DMS53 (cell line): ENCODE results near the gene LHPP.

Experiments used
- DNase-seq: peaks from one replicate; lab custom pipeline; 2025; lab: John Stamatoyannopoulos, UW

The LHPP gene

DNA sequence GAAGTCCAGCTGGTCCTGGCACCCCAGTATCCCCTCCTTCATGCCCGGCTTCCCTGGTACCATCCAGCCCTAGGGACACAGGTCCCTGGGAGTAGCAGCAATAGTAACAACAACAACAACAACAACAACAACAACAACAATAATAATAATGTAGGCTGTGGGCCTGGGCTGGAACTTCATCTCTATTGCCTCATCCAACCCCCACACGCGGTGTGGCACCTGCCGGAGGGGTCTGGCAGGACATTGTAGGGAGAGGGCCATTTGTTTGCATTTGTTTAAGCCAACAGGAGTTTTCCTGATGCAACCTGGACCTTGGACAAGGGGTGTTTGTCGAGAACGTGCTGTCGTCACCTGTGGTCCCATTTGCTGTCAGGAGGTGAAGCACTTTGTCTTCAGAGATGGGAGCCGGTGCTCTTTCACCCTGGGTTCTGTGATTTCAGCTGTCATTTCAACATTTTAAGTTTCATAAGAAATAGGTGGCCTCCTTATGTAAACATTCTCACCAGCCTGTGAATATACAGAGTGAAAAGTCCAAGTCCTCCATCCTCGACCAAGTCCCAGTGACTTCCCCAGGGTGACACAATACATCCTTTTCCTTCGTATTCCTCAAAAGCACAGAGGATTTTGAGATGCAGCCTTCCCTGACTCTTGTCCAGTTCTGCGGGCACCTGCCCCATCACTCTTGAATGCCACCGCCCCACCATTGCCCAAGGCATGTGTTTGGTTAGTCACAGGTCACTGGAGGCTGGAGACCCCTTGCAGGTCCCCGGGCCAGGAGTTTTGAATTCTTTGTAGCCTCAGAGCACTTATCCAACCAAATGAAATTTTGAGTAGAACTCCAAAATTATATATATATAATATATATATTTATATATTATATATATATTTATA is 9.2 kb downstream of the LHPP start:
- DNase-seq = peak; percentile 93

DNA sequence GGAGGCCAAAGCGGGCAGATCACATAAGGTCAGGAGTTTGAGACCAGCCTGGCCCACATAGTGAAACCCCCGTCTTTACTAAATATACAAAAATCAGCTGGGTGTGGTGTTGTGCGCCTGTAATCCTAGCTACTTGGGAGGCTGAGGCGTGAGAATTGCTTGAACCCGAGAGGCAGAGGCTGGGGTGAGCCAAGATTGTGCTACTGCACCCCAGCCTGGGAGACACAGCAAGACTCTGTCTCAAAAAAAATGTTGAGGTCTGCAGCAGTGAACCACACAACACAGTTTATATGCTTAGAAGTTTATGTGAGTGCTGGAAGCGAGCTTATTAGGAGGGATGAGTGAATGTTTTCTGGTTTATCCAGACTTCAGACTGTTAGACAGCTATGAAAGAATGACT is 10.4 kb downstream of the LHPP start:
- DNase-seq = no peak

DNA sequence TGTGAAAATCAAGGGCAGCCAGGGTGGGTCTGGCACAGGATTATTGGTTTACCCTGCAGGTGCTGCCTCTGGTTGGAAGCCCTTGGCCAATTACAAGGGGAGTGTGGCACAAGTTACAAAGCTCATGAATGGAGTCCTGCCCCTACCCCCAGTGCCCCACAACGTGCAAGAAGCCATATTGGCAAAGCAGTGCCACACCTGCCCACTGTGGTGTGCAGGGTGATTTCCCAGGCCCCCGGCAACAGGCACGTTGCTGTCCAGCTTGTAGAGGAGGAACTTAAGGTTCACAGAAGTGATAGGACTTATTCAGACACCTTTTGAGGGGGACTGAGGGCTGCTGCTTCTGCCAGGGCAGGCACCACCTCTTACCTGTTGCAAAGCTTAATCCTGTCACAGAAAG is 11.4 kb downstream of the LHPP start:
- DNase-seq = peak; percentile 16

DNA sequence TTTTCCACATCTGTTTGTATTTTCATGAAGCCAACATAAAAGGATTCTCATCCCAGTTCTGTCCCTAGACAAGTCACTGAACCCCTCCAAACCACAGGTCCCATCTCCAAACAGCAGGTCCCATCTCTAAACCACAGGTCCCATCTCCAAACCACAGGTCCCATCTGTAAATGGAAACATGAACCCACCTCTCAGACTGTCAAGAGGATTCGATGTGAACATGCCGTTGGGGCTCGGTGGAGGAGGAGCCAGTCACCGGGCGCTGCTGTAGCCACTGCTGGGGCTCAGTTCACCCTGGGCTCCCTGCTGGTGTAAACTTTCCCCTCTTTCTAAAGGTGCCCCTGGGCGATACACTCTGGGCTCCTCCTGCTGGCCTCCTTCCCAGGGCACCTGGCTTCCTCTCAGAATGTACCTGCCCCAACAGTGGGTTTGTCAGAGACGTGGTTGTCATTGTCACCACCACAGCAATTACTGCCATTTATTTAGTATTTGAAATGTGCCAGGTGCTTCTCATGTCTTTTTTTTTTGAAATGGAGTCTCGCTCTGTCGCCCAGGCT is 13.0 kb downstream of the LHPP start:
- peak; percentile 45 for DNase-seq

DNA sequence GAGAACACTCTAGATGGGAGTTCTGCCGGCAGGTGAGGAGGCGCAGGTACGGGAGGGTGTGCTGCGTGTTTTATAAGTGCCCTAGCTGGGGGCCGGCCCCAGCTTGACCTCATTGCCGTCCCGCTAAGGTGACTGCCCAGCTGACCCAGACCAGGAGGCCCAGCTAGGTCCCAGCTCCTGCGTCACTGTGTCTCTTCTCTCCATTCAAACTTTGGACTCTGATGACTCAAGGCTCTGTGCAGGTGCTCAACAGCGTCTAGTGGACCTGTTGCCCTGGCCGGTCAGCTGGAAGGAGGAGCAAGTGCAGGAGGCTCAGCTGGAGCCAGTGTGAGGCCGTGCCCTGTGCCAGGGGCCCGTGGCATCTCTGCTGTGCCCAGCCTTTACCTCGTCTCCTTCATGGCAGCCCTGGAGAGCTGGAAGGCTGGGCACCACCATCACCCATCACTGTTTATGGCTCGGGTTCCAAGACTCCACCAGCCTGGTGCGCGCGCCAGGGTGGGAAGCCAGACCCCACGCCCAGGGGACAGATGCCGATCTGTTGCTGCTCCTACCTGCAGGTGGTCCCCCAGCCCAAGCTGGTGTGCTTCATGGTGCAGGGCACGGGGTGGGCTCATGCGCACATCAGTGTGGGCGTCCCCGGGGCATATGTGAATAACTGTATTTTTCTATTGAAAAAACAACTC is 14.6 kb downstream of the LHPP start:
- DNase-seq = peak; percentile 96

DNA sequence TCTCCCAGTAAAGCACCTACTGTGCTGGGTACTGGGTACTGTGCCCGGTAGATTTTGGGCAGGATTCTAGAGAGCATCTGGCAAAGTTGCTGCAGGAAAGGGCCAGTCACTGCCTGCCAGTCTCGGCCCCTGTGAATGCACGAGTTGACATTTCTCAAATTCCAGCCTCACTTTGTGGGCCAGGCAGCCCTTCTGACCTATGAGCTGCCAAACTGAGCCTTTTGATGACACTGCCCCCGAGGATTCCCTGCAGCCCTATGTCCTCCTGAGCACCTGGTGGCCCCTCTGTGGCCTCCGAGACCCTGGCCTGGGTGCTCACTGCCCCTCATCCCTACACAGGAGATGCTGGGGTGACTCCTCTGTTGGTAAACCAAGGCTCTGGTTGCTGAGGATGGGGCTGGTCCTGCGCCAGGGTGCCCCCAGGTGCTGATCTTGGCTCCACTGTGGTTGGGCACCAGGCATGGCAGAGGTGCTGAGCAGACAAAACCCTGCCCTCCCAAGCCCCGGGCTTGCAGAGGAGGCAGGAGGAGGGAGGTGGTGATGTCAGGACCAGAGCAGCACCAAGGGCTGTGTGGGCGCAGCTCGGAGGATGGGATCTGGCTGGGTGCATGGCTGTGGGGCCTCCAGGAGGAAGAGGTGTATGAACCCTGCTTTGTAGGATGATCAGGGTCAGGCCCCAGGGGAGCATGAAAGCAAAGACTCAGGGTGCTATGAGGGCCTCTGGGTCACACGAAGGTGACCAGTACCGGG is 16.2 kb downstream of the LHPP start:
- DNase-seq = no peak

DNA sequence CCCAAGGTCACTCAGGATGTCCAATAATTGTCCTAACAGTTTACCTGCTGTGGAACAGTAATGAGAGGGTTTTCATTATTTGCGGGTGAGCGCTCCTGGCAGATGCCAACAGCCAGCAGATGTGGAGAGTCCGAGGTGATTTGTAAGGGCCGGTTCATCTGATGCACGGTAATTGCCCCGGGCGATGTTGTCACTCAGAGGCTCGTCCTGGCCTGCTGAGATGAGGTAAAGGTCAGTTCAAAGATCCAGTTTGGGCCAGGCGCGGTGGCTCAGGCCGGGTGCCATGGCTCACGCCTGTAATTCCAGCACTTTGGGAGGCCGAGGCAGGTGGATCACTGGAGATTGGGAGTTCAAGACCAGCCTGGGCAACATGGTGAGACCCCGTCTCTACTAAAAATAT is 16.9 kb downstream of the LHPP start:
- no peak for DNase-seq

DNA sequence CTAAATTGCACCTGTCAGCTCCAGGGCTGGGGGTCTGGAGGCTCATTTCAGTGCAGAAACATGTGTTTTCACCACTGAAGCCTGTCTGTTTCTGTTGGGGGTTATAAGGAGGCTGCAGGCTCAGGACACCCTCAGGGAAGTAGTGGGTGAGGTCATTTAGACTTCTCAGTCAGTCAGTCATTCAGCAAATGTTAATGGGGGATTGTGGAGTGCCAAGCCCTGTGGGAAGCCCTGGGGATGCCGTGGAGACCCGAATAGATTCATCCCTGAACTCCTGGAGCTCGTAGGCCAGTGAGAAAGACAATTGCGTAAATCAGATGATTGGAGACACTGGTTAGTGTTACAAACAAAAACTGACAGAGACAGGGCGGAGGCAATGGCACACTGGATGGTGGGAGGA is 19.2 kb downstream of the LHPP start:
- no peak for DNase-seq

DNA sequence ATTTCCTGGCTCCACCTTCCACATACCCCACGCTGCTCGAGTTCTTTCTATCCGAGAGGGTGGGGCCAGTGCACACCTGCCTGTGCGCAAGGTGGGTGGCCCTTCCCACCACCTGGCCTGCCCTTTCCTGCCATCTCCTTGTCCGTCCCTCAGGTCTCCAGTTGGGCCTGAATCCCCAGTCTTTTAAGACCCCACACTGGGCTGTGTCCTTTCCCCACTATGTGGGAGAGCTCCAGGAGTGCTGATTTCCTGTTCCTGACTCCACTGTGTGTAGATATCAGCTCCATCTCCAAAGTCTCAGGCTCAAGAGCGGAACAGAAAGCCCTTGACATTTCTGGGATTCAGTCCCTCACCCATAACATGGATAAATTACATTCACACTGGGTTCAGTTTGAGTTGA is 20.1 kb downstream of the LHPP start:
- no peak for DNase-seq

DNA sequence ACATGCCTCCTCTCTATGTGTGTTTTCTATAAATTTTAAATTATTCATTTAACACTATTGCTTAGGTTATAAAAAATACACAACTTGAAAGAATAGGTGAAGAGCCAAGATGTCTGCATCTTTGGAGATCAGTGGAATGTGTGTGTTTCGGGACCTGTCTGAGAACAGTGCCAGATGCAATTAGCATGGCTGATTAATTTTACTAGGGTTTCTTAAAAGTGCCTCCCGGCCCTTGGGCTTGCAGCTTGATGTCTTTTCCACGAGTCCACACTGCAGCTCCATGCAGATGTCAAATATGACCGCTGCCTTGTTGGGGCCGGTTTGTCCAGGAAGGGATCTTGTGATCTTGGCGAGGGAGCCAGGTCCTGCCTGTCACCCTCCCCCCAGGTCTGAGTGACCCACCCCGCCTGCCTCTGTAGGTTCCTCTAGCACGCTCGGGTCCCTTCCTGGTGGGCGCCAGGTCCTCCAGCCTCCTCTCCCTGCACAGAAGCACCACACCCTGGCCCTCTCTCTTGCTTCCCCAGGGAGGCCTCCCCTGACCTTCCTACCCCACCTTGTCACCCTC is 20.7 kb downstream of the LHPP start:
- no peak for DNase-seq

DNA sequence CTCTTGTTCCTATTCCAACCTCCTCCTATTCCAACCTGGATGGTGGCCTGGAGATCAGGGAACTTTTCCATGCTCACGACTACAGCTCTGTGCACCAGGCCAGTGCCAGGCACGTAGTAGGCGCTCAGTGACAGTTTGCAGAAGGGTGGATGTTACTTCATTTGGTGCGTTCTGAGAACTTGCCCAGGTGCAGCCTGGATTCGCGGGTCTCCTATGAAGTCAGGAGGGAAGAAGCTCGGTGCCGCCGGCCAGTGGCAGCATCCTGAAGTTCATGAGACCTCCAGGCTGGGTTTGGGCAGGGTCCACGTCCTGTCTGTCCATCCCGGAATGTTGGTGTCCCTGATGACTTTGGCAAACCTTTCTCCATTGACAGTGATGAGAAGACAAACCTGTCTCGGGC is 21.3 kb downstream of the LHPP start:
- no peak for DNase-seq

DNA sequence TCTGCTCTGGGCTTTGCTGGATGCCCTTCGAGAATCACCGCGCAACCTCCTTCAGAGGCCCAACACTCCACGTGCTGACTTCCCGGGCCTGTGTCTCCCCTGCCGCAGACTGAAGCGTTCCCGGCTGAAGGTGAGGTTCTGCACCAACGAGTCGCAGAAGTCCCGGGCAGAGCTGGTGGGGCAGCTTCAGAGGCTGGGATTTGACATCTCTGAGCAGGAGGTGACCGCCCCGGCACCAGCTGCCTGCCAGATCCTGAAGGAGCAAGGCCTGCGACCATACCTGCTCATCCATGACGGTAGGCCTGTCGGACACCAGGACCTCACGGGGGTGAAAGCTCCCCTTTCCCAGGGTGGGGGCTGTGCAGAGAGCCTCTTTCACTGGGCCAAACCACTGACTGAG is 22.4 kb downstream of the LHPP start:
- DNase-seq = no peak

DNA sequence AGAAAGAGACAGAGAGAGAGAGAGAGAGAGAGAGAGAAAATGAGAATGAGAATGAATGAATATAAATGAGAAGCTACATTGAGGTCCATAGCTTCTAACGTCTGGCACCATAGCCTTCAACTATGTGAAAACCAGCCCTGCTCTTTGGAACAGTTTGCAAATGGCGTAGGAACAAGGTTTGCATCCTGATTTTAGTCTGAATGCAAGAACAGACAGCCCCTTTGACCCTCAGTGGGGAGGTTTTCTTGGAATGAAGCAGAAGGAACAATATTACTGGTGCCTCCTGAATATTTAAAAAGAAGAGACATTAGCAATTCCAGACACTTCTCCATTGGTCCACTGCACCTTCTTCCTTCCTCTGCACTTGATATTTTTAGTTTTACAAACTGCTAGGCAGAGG is 23.0 kb downstream of the LHPP start:
- no peak for DNase-seq

DNA sequence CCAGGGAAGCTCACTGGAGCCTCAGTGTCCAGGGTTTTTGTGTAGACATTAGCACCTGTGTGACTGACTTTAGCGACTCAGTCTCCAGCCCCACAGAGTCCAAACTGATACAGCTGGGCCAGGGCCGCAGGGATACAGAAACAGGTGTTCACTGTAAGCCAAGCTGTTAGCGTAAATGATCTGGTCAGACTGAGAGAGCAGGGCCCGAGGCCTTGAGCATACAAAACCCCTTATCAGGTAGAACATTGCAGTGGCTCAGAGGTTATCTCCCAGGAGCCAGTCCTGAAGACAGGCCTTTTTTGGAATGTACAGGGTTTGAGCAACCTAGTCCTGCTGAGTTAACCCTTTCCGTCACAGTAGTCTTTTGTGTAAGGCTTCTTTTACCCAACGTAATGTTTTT is 25.0 kb downstream of the LHPP start:
- DNase-seq = no peak

DNA sequence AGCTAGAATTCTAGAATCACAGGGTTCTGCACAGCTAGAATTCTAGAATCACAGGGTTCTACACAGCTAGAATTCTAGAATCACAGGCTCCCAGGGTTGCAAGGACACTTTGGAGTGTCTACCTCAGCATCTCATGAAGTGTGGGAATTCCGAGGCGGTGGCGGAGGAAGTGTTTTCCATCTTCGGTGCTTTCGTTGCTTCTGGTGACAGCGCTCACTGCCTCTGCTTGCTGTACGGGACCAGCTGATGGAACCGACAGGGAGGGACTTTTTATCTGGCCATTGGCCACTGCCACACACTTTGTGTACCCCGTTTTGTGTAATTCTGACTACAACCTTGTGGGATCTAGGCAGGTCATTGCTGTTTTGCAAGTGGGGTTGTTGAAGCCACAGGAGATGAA is 29.5 kb downstream of the LHPP start:
- DNase-seq = no peak

DNA sequence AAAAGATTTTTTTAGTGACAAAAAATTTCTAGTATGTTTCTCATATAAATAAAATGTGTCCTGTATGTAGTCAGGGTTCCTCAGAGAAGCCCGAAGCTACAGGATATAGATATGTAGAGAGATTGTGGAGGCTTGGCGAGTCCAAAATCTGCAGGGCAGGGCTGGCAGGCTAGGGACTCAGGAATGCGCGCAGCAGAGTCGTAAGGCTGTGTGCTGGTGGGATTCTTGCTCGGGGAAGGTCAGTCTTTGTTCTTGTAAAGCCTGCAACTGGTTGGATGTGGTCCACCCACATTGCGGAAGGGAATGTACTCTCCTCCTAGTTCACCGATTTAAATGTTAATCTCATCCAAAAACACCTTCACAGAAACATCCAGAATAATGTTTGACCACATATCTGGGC is 30.6 kb downstream of the LHPP start:
- no peak for DNase-seq

DNA sequence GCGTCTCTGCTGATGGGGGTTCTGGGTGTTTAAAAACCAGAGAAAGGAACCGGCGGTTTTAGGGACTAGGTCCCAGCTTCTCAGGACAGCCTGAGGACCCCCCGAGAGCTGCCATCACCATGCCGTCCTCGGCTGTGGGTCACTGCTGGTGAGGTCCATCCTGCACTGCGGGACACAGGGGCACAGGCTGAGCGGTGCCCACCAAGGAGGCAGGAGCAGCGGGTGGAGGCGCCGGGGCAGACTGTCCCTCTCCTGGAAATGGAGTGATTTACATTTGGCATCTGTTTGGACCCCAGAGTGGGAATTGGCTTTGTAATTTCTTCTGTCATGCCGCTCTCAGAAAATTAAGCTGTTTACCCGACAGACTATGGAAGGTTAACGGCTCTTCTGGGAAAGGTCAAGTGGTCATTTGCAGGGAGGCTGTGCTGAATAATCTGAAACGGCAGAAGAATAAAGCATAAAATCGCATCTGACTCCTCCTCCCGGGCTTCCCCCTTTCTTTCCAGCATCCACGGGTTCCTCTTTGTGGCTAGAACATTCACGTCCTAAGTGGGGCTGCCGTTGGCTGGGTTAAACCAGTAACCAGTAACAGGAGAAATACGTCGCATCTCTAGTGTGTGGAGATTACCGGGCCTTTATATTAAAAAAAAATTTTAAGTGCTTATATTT is 31.7 kb downstream of the LHPP start:
- DNase-seq = peak; percentile 22

DNA sequence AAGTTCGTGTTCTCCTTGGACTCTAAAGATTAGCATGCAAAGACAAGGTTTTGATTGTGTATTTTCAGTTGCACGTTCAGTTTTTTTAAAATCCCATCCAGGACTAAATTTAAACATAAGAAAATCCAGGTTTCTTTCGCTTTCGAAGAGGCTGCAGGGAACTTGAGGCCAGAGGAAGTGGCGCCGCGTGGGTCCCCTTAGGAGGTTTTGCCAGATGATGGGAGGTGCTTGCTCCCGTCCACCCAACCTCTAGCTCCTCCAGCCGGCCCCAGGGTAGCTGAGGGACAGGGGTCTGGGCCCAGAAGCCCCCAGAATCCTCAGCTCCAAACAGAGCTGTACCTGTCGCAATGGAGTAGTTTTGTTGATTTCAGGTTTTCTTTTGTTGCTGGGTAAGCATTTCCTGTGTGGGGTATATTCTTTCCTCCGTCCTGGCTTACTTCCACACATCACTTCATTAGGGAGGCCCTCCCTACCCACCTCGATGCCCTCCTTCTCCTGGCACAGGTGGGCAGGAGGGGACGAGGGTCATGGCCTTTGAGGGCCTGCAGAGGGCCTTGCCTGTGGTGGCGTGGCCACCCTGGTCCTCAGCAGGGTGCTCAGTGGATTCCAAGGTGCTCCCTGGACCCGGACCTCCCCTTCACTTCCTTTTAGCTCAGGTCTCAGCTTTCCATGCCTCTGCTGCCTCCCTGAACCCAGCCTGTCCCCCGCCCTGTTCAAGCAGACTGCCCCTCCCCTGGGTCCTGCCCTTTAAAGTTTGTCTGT is 32.6 kb downstream of the LHPP start:
- DNase-seq = no peak

DNA sequence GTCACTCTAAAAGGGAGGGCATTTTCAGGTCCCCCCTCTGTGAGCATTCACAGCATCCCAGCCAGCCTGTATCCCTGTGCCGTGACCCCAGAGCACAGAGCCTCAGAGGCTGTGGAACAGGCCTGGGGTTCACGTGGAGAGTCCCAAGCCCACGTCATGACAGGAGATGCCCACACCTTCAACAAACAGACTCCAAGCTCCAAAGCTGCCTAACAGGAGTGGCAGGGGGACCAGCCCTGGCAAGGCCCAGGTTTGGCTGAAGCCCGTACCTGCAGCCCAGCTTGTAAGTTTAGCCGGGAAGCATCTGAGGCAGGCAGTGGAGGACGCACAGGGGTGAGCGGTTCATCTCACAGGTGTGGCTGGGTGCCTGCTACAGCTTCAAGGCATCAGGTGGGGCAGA is 33.5 kb downstream of the LHPP start:
- no peak for DNase-seq

DNA sequence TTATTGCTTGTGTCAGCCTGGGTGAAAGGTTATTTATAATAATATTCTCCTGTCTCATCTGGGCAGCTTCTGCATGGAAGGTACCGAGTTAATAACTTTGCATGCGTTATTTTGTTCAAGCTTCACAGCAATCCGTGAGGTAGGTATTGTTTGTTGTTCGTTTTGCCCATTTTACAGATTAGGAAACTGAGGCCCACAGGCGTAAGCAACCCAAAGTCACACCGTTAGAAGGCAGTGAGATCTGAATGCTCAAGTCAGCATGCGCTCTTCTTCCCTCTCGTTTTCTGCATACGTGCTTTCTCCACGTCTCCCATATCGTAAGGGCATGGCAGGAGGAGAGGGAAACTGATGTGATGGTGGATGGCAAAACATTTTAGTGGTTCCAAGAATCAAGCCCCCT is 34.1 kb downstream of the LHPP start:
- no peak for DNase-seq

DNA sequence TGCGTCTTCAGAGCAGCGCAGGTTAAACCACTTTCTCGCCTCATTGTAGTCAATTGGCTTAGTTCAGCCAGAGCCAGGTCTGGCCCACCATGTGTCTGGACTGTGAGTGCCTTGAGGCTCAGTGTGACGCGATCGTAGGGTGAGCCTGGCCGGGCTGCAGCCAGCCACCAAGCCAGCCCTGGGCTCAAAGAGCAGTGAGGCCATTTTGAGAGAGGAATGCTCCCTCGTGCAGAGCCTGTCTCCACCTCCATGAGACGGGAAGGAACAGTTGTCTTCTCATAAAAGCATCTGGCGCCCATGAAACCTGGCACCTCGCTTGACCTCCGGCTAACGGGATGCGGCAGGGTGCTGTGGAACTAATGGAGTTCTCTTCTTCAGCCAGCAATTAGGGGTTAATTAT is 34.5 kb downstream of the LHPP start:
- no peak for DNase-seq
